Rectal smooth muscle tissue (tissue), 1 donor: ENCODE data around the gene CLHC1.

ENCODE experiments used
- H3K27ac ChIP-seq: one replicate; pipeline ENCODE4 v1.7.0; 2013; ENCODE audit warnings: low read depth, low read length, inconsistent platforms
- H3K27me3 ChIP-seq: one replicate; pipeline ENCODE4 v1.7.0; 2013; ENCODE audit warnings: low read length; ENCODE audit not compliant: control insufficient read depth, insufficient read depth
- H3K36me3 ChIP-seq: one replicate; pipeline ENCODE4 v1.7.0; 2013; ENCODE audit warnings: low read length; ENCODE audit not compliant: control insufficient read depth, insufficient read depth
- H3K4me1 ChIP-seq: one replicate; pipeline ENCODE4 v1.7.0; 2013; ENCODE audit warnings: low read length; ENCODE audit not compliant: control insufficient read depth, insufficient read depth
- H3K4me3 ChIP-seq: one replicate; pipeline ENCODE4 v1.7.0; 2013; ENCODE audit warnings: low read length
- H3K9ac ChIP-seq: one replicate; pipeline ENCODE4 v1.7.0; 2013; ENCODE audit warnings: low read length

The CLHC1 gene

GRCh38 chr2:55142518-55142917, 89.6 kb downstream of the CLHC1 start:
- Histone ChIP-seq H3K36me3 (no peaks in the 10 kb centered on the region), H3K27ac (no peak overlapping the region), H3K9ac (no peak overlapping the region), H3K27me3 (no peaks in the 10 kb centered on the region), H3K4me1 (peaks cover 11% of the 10 kb centered on the region), H3K4me3 (no peak overlapping the region)

DNA sequence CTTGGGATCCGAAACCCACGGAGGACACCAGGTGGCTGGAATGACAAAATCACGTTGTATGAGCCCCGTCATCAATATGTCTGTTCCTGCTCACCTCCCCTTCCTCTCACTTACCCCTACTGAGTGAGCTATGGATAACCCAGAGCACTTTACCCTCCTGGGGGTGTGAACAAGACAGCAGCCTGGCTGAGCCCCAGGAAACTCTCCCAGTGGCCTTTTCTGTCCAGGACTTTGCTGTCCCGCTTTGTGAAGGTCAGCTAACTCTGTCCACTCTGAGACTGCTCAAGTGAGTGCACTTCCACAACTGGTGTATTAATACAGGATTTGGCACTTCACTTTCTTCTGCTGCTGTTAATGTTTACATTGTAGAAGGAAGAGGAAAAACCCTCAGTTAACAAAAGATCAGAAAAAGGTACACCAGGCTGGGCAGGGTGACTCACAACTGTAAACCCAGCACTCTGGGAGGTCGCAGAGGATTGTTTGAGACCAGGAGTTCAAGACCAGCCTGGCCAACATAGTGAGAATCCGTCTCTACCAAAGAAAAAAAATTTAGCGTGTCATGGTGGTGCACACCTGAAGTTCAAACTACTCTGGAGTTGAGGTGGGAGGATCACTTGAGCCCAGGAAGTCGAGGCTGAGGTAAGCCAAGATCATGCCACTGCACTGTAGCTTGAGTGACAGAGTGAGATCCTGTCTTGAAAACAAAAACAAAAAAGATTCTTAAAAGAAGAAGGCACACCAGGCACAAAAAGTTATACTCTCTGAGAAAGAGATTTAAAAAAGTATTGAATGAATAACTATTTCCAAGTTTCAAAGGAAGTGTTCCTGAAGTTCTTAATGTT, 90.3 kb downstream of the CLHC1 start:
- H3K27me3 ChIP-seq = no peaks in the 10 kb centered on the region
- no peak overlapping the region for H3K9ac ChIP-seq
- H3K4me1 ChIP-seq = peaks cover 11% of the 10 kb centered on the region
- no peak overlapping the region for H3K4me3 ChIP-seq
- H3K36me3 ChIP-seq = no peaks in the 10 kb centered on the region
- H3K27ac ChIP-seq = no peak overlapping the region

DNA sequence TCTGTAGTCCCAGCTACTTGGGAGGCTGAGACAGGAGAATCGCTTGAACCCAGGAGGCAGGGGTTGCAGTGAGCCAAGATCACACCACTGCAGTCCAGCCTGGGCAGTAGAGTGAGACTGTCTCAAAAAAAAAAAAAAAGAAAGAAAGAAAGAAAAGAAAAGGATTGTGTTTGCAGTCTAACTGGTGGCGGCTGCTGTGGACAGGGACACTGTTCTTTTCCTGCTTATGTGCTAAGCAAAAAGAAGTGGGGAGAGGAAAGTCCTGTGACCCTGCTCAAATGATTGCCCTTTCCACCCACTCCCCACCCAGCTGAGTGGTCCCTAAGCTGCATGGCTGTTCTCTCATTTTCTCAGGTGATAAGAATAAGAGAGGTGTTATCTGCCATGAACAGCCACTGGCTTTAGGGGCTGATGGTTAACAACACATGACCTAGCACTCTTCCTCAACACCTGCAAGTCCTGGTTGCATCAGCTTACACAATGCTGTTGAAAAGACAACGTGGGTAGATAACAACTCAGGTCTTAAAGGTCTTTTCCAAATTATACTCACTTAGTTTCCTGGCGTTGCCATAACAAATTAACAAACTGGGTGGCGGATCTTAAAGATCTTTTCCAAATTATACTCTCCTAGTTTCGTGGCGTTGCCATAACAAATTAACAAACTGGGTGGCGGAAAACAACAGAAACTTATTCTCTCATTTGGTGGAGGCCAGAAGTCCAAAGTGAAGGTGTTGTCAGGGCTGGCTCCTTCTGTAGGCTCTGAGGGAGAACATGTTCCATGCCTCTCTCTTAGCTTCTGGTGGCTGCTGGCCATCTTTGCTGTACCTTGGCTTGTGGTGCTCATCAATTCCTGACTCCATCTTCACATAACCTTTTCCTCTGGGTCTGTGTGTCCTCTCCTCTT, 91.5 kb downstream of the CLHC1 start:
- no peaks in the 10 kb centered on the region for H3K36me3 ChIP-seq
- no peaks in the 10 kb centered on the region for H3K27me3 ChIP-seq
- H3K27ac ChIP-seq = no peak overlapping the region
- no peak overlapping the region for H3K4me3 ChIP-seq
- H3K9ac ChIP-seq = no peak overlapping the region
- peaks cover 5% of the 10 kb centered on the region for H3K4me1 ChIP-seq

DNA sequence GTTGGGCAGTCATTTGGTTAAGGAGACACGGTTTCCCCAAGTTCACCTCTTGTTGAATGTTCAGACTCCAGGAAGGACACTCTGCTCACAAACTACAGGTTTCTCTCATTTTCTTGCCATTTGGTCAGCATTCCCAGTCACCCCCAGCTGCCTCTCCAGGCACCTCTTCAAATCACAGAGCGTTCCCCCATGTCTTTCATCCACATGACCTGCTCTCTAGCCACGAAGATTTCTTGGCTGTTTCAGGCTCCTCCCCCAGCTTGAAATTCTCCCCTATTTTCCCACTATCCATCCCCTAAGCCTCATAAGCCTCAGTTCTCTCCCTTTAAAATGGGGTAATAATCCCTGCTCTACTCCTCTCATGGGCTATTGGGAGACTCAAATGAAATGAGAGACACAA, 92.8 kb downstream of the CLHC1 start:
- Histone ChIP-seq H3K9ac (no peak overlapping the region), H3K4me1 (peaks cover 6% of the 10 kb centered on the region), H3K27ac (no peak overlapping the region)

DNA sequence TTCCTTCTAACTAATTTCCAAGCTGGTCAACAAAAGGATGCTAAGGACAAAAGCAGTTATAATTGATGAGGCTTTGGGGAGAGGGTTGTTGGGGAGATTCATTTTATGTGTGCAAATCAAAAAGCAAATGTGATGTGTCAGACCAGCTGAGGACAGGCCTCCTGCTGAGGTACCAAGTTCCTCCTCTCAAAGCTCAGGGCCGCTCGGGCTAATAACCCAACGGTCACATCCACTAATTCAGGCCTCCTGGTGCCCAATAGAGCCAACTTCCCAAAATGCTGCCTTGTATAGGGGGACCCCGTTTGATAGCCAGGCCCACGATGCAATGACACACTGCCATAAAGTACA, 93.2 kb downstream of the CLHC1 start:
- Histone ChIP-seq H3K27me3 (no peaks in the 10 kb centered on the region), H3K4me1 (peaks cover 9% of the 10 kb centered on the region), H3K27ac (peak overlapping the region; percentile 64), H3K9ac (no peak overlapping the region), H3K36me3 (no peaks in the 10 kb centered on the region), H3K4me3 (no peak overlapping the region)

More for the DNA sequence above, 92.8 kb downstream of the CLHC1 start:
- no peaks in the 10 kb centered on the region for H3K27me3 ChIP-seq
- H3K36me3 ChIP-seq = no peaks in the 10 kb centered on the region
- no peak overlapping the region for H3K4me3 ChIP-seq

GRCh38 chr2:55138014-55138881, 93.8 kb downstream of the CLHC1 start:
- peak overlapping the region; percentile 64 for H3K27ac ChIP-seq
- no peaks in the 10 kb centered on the region for H3K27me3 ChIP-seq
- no peaks in the 10 kb centered on the region for H3K36me3 ChIP-seq
- peaks cover 13% of the 10 kb centered on the region for H3K4me1 ChIP-seq
- no peak overlapping the region for H3K9ac ChIP-seq
- peak overlapping the region; percentile 0 for H3K4me3 ChIP-seq

GRCh38 chr2:55137024-55137958, 94.8 kb downstream of the CLHC1 start:
- no peaks in the 10 kb centered on the region for H3K27me3 ChIP-seq
- H3K36me3 ChIP-seq = no peaks in the 10 kb centered on the region
- no peak overlapping the region for H3K9ac ChIP-seq
- peaks cover 14% of the 10 kb centered on the region for H3K4me1 ChIP-seq
- no peak overlapping the region for H3K4me3 ChIP-seq
- H3K27ac ChIP-seq = peak overlapping the region; percentile 64

- H3K27ac ChIP-seq = no peak overlapping the region
- H3K27me3 ChIP-seq = no peaks in the 10 kb centered on the region
- no peak overlapping the region for H3K4me3 ChIP-seq
- no peak overlapping the region for H3K9ac ChIP-seq
- H3K36me3 ChIP-seq = no peaks in the 10 kb centered on the region
- H3K4me1 ChIP-seq = peaks cover 14% of the 10 kb centered on the region
These were observed 96.0 kb downstream of the CLHC1 start for GRCh38 chr2:55136138-55136541.

DNA sequence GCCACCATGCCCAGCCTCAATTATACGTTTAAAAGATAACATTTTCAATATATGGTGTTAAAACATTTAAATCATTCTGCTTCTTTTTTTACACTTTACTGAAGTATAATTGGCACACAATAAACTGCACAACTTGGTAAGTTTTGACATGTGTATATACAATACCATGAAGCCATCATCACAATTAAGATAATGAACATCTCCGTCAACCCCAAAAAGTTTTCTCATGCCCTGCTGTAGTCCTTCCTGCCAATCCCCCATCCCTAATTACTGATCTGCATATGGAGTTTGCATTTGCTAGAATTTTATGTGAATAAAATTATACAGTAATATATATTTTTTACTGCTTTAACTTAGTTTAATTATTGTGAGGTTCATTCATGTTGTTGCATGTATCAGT, 96.6 kb downstream of the CLHC1 start:
- Histone ChIP-seq H3K27ac (no peak overlapping the region), H3K9ac (no peak overlapping the region), H3K27me3 (no peaks in the 10 kb centered on the region), H3K36me3 (no peaks in the 10 kb centered on the region), H3K4me1 (peaks cover 14% of the 10 kb centered on the region), H3K4me3 (no peak overlapping the region)

DNA sequence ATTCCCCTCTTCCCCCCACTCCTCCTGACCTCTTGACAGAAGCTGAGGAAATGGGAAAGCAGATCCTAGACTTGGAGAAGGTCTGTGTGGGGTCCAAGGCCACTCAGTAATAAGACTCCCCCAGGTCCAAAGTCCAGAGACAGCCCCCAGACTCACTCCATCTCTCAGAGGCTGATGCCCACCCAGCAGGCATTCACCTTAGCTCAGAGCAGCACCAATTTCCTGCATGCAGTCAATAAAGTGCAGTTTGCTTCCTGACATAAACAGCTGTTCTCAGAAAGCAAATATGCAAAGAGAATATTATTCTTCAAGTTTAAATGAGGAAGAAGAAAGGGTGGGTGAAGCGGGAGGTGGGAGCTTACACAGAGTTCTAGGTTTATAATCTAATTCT, 97.8 kb downstream of the CLHC1 start:
- Histone ChIP-seq H3K27ac (no peak overlapping the region), H3K27me3 (no peaks in the 10 kb centered on the region), H3K4me3 (peak overlapping the region; percentile 49), H3K9ac (no peak overlapping the region), H3K4me1 (peaks cover 14% of the 10 kb centered on the region), H3K36me3 (no peaks in the 10 kb centered on the region)

DNA sequence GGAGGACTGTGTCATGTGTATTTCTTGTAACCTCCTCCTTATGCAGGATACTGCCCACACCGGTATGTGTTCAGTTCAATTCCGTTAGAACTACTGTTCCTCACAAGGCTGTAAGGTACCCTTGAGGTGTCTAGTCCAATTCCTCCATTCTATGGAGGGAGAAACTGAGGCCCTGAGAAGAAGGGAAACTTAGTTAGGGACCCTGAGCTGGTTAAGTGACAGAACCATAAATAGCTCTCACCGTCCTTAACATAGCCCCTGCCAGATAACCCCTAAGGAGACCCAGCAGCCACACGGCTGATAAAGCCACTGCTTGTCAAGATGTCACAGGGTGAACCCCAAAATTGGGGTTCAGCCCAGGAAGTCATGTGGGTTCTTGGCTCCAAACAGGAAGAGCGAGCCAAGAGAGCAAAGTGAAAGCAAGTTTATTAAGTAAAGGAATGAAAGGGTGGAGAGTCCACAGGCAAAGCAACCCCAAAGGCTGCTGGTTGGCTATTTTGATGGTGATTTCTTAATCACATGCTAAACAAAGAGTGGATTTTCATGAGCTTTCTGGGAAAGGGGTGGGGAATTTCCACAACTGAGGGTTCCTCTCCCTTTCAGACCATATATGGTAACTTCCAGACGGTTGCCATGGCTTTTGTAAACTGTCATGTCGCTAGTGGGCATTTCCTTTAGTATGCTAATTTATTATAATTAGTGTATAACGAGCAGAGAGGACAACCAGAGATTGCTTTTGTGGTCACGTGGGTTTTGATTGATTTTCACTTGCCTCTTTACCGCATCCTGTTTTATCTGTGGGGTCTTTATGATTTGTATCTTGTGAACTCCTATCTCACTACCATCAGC, 98.4 kb downstream of the CLHC1 start:
- H3K4me3 ChIP-seq = peak overlapping the region; percentile 49
- peaks cover 14% of the 10 kb centered on the region for H3K4me1 ChIP-seq
- H3K9ac ChIP-seq = no peak overlapping the region
- H3K36me3 ChIP-seq = no peaks in the 10 kb centered on the region
- H3K27ac ChIP-seq = peak overlapping the region; percentile 75
- no peaks in the 10 kb centered on the region for H3K27me3 ChIP-seq
